Right renal pelvis (tissue), 4 donors: Measurements from ENCODE around the gene RHNO1. TPM values are rescaled to one million over a fixed set of nuclear protein-coding genes. Genes with fewer than 3 reads are reported as not detected.
A peak's percentile ranks its signal among the peaks of the same experiment; 100 is the strongest.

Experiments
- DNase-seq, 4 donors: peaks; one replicate each; pipeline ENCODE4 v3.0.0-alpha.2; 2013; ENCODE audit warnings: low read depth in 4 of 4, low spot score in 3 of 4, missing footprints in 1 of 4
- polyA plus RNA-seq, 4 donors: library from polyadenylated mRNA; unstranded; fragments of 120-200 nt; gene quantifications; one replicate each; pipeline ENCODE4 v1.2.1, GENCODE V29; 2013; ENCODE audit not compliant: insufficient read length in 4 of 4

The RHNO1 gene
- 10 to 100 TPM; 42.6 to 53.6 (median 44.0) TPM for polyA plus RNA-seq

- DNase-seq = peak; percentile 81 to 86 (median 82)
These were observed at the start of gene RHNO1, which contains the start of gene FOXM1 for GRCh38 chr12:2877047-2877952. Gene RHNO1 (plus strand): TSS chr12:2877223. CDS start chr12:2885367, 8,144 bp downstream. Gene FOXM1 (minus strand): TSS chr12:2877174. CDS start chr12:2874478, 2,696 bp downstream.

- no peak for DNase-seq
These were observed 47.7 kb upstream of the RHNO1 start for GRCh38 chr12:2829275-2829674.

GRCh38 chr12:2832550-2833127, 44.4 kb upstream of the RHNO1 start:
- no peak for DNase-seq

GRCh38 chr12:2833327-2833726, 43.7 kb upstream of the RHNO1 start:
- no peak for DNase-seq

GRCh38 chr12:2833810-2834209, 43.2 kb upstream of the RHNO1 start:
- DNase-seq = no peak

GRCh38 chr12:2834581-2835491, 42.2 kb upstream of the RHNO1 start, which contains the start of gene NRIP2:
Gene NRIP2 (minus strand): TSS chr12:2835035. CDS start chr12:2834983, 52 bp downstream.
- DNase-seq = peak in 1 of 4 donors; percentile 74

GRCh38 chr12:2835691-2836403, 41.2 kb upstream of the RHNO1 start:
- no peak for DNase-seq

GRCh38 chr12:2836574-2836973, 40.4 kb upstream of the RHNO1 start:
- no peak for DNase-seq

GRCh38 chr12:2841056-2841650, 35.9 kb upstream of the RHNO1 start:
- DNase-seq = no peak

- DNase-seq = no peak
These were observed 34.1 kb upstream of the RHNO1 start for GRCh38 chr12:2842948-2843347.

GRCh38 chr12:2844786-2845185, 32.2 kb upstream of the RHNO1 start:
- no peak for DNase-seq

GRCh38 chr12:2845280-2845679, 31.7 kb upstream of the RHNO1 start:
- DNase-seq = no peak

GRCh38 chr12:2851931-2852330, 25.1 kb upstream of the RHNO1 start:
- DNase-seq = no peak

GRCh38 chr12:2853626-2854025, 23.4 kb upstream of the RHNO1 start:
- peak in 1 of 4 donors; percentile 66 for DNase-seq

- no peak for DNase-seq
These were observed 22.2 kb upstream of the RHNO1 start for GRCh38 chr12:2854669-2855453.

GRCh38 chr12:2855546-2855945, 21.5 kb upstream of the RHNO1 start:
- DNase-seq = no peak

- no peak for DNase-seq
These were observed 21.0 kb upstream of the RHNO1 start for GRCh38 chr12:2856051-2856450.

GRCh38 chr12:2857021-2857431, 20.0 kb upstream of the RHNO1 start, which contains the start of gene TEX52:
Gene TEX52 (minus strand): TSS chr12:2857039. CDS start chr12:2857026, 13 bp downstream.
- DNase-seq = no peak

- DNase-seq = no peak
These were observed 19.4 kb upstream of the RHNO1 start for GRCh38 chr12:2857576-2857975.
